WTC11 (cell line): ENCODE results near the gene AKAP10.

Experiments
- CTCF ChIP-seq: fragments of 200-600 bp; IDR thresholded peaks from 2 replicates; pipeline ENCODE4 v1.8.0; 2022; ENCODE audit warnings: antibody characterized with exemption
- ELF4 ChIP-seq: sonication (generic); formaldehyde crosslinking; IDR thresholded peaks from 2 replicates; pipeline ENCODE4 v1.8.1; 2022; ENCODE audit warnings: low read depth, mild to moderate bottlenecking, moderate library complexity, missing genetic modification reagents
- HMGXB4 ChIP-seq: sonication (generic); formaldehyde crosslinking; IDR thresholded peaks from 2 replicates; pipeline ENCODE4 v1.8.1; 2023; ENCODE audit warnings: mild to moderate bottlenecking, moderate library complexity, missing genetic modification reagents
- USF1 ChIP-seq: sonication (generic); formaldehyde crosslinking; IDR thresholded peaks from 2 replicates; pipeline ENCODE4 v1.8.0; 2022; ENCODE audit warnings: mild to moderate bottlenecking, missing genetic modification reagents
- ZNF263 ChIP-seq: sonication (generic); formaldehyde crosslinking; IDR thresholded peaks from 2 replicates; pipeline ENCODE4 v1.8.1; 2022; ENCODE audit warnings: low read depth, mild to moderate bottlenecking, moderate library complexity, missing genetic modification reagents

- TF ChIP-seq CTCF (no peak), ZNF263 (CRISPR knock-in tag) (no peak), ELF4 (CRISPR knock-in tag) (no peak), USF1 (no peak), HMGXB4 (CRISPR knock-in tag) (no peak)
Measured at GRCh38 chr17:19939993-19940721, 37.5 kb downstream of the AKAP10 start.
